HG03469 (cell line): ENCODE results near the gene FSHB.
A peak's percentile ranks its signal among the peaks of the same experiment; 100 is the strongest.
"Not testable (repeated sequence)": the region's sequence is repeated elsewhere in the genome, so short reads cannot be mapped to it uniquely, and the experiment has no call there.

ENCODE experiments used
- ATAC-seq: cut with Tn5 transposase; IDR thresholded peaks from one replicate; pipeline ENCODE4 v1.9.1; 2021; ENCODE audit warnings: mild to moderate bottlenecking, moderate library complexity, moderate number of reproducible peaks; ENCODE audit not compliant: unreplicated experiment

The FSHB gene

DNA sequence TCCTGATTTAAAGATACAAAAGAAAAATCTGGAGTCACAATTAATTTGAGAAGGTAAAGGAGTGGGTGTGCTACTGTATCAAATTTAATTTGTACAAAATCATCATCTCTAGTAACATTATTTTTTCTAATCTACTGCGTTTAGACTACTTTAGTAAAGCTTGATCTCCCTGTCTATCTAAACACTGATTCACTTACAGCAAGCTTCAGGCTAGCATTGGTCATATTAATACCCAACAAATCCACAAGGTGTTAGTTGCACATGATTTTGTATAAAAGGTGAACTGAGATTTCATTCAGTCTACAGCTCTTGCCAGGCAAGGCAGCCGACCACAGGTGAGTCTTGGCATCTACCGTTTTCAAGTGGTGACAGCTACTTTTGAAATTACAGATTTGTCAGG lies at the start of gene FSHB:
TSS of gene FSHB (plus strand) at position 301 of the 400 bp plus-strand sequence. CDS start 889 bp downstream, outside the sequence.
- ATAC-seq: no peak

DNA sequence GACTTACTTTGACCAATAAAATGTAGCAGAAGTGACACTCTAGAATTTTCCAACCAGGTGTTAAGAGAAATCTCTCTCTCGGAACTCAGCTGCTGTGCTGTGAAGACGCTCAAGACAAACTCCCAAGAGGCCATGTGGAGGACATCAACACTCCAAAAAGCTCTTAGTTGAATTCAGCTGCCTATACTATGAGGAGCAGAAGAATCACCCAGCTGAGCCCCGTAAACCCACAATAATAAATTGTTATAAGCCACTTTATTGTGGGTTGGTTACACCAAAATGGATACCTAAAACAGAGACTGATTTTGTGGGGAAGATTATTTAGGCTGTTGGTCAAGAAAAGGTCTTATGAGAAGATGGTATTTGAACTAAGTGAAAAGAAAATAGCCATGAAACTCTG lies 44.1 kb upstream of the FSHB start:
- ATAC-seq: no peak

DNA sequence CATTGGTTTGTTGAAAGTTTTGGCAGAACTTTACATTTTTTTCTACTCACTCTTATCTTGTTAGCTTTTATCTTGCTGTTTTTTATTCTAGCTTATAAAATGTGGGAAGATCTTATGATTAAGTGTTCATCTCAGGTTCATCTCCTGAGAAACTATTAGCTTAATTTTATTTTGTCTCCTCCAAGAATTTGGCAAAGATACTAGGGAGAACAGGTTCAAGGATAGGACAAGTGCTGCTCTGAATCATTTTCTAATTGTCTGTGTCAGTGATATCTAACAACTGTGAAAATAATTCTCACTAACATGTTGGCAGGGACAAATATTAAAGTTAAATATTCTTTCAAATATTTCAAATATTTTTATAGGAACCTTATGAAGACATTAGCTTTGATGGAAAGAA lies 38.2 kb upstream of the FSHB start:
- ATAC-seq: no peak

DNA sequence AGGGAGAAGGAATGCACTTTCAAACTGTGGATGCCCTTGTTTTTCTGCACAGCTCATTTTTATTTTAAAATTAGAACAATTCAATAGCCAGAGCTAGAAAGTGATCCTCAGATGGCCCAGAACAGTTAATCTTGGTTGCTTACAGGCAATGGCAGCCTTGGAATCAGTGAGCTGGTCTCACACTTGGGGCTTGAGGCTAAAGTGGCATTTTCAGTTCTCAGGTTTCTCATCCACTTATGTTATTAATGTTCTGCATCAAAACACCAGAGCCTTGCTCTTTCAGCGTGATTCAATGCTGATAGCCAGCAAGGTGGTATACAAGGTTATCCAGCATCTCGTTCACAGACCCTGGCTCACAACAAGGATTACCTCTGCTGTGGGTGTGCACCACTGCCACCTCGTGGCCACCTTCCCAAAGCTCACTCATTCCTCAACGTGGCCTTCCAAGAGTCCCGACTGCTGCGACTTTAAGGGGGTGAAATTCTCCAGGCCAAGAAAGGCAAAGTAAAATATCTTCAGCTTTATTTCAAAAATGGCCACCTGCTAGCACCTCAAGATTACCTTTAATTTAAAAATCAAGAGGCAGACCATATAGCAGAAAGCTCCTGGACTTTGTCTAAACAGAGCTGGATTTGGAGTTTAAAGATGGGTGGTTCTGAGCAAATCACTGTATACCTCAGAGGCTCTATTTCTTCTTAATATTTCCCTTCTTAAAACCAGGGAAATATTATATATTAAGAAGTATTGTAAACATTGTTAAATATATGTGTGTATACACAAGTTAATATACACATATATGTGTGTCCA lies 34.2 kb upstream of the FSHB start:
- peak; percentile 95 for ATAC-seq

DNA sequence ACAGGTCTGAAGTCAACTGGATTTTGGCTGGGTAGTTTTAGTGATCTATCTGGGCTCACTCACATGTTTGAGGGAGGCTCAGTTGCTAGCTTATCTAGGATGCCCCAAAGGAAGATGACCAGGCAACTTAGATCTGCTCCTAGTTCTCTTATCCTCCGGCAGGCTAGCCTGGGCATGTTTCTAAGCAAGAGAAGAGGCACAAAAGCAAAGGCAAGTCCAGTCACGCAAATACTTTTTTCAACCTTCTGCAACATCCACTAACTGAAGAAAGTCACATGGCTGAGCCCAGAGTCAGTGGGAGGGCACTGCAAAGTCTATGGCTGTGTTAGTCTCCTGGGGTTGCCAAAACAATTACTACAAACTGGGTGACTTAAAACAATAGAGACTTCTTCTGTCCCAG lies 32.9 kb upstream of the FSHB start:
- no peak for ATAC-seq

DNA sequence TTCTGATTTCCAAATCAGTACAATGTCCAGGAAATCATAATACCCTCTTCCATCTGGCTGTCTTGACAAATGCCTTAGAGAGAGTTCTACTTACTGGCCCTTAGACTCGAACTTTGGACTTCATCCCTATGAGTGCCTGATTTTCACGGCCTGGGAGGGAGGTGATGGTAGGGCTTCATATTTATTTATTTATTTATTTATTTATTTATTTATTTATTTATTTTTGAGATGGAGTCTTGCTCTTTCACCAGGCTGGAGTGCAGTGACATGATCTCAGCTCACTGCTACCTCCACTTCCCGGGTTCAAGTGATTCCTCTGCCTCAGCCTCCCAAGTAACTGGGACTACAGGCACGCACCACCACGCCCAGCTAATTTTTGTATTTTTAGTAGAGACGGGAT lies 27.8 kb upstream of the FSHB start:
- not testable (repeated sequence) for ATAC-seq

DNA sequence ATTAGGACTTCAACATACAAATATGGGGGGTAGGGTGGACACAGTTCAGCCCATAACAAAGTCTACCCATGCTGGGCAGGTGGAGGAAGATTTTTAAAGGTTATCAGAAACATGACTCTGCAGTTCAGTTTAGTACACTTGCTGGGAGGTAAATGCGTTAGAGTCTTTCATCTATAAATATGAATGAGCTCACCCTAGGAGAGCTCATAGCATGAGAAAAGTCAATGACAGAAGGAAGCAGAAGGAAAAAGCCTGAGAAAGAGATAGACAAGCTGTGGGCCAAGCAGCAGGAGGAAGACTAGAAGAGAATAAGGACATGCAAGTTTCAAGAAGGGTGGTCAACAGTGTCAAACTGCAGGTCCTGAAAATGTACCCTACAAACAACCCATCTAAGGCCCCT lies 27.0 kb upstream of the FSHB start:
- ATAC-seq: no peak

DNA sequence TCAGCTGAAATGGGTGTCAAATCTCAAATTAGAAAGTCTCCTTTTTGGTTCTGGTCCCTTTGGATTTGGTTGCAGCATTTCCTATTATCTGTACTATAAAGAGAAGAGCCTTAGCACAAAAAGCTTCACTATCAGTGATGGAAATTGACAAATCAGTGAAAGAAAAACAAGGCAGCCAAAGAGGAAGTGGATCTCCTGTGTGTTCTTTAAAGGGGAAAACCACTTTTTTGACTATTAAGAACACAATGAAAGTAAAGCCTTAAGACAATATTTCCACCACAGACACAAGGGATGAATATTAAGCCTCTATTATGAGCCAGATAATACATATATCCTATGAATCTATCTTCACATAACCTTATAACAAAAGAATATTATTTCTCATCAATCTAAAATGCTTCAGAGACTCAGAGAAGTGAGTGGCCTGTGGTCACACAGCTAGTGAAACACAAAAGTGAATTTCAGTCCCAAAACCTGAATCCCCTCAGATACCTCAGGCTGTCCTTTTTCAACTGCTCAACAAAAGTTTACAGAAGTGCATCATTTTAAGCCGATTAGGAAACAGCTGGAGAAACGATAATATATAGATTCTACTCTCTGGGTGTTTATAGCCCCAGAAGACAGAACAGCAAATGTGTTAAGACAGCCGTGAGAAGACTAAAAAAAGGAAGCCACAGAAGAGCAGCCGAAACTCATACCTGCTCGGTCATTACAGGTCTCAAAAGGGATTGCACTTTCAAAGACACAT lies 24.4 kb upstream of the FSHB start:
- ATAC-seq: peak; percentile 71

DNA sequence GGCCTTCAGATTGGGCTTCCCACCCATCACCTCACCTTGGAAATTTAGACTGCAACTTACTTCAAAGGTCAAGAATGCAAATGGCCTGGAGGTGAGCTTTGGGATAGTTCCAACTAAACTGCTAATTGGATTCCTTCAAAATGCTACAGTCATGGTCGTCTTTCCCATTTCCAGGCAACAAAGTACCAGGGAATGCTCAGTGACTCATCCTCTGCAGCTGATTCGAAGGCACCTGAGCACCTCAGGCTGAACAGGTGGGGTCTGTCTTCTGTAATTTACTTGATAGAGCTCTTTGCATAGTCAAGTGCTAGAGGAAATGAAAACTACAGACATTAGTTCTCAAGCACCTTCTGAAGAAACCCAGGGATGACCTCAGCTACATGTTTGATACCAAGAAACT lies 20.5 kb upstream of the FSHB start:
- ATAC-seq: no peak

DNA sequence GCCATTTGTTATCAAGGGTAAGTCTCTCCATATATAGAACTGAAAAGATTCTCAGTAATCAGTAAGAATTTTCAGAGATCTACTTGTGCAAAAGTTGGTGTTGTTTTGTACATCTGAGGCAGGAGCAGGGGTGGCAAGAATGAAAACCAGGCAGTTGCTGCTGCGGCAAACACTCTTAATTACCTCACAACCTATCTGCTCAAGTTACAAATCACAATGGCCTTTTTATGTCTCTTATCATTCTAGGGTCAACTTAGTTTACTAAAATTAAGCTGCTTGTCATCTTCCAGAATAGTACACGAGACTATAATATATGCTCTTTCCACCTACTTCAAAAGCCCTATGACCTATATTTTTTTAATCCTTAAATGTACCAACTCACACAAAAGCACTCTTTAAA lies 14.3 kb upstream of the FSHB start:
- ATAC-seq: no peak

DNA sequence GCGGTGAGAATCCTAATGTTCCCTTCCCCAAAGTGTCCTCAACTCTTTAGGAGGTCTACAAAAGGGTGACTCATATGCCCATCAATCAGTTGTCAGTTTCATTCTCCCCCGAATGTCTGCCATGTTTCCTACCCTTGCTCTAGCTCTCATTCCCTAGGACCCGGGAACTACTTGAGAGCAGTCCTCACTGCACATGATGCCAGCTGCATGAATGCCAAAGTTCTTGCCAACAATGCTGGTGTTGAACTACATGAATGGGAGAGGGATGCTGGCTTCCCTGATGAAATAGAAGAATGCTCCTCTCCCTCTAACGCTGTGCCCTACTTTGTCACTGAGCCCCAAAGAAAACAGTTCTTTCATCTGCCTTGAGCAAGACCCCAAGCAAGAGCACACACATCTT lies 12.5 kb upstream of the FSHB start:
- ATAC-seq: no peak

DNA sequence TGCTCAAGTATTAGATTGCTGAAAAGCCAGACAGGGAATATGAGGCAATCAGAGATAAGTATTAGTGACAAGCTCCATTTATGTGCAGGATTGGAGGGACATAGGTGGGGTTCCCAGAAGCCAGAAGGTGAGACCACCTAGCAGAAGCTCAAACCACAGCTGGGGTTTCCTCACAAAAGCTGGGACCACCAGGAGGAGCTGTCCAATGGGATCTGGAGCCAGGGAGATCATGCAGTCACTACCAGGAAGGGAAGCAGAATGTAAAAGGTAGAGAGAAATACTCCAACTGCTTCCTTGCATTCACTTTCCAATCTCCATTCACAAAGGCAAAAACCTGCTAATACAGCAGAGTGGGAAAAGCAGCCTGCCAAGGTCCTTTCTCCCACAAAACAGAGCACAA lies 5.2 kb upstream of the FSHB start:
- ATAC-seq: no peak

DNA sequence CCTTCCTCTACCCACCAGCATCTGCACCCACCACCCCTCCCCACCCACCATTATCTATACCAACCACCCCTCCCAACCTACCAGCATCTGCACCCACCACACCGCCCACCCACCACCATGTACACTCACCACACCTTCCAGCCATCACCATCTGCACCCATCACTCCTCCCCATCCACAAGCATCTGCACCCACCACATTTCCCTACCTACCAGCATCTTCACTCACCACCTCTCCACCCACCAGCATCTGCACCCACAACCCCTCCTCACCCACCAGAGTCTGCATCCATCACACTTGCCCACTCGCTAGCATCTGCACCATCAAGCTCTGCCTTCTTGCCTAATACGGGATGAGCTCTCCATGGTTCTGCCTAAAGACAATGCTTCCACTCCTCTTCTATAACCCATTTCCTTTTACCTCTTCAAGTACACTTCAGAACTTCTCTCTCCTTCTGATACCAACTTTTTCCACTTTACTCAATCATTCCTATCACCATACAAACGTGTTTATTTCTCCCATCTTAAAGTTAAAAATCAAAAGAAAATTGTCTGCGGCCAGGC lies 2.4 kb upstream of the FSHB start:
- ATAC-seq: no peak

DNA sequence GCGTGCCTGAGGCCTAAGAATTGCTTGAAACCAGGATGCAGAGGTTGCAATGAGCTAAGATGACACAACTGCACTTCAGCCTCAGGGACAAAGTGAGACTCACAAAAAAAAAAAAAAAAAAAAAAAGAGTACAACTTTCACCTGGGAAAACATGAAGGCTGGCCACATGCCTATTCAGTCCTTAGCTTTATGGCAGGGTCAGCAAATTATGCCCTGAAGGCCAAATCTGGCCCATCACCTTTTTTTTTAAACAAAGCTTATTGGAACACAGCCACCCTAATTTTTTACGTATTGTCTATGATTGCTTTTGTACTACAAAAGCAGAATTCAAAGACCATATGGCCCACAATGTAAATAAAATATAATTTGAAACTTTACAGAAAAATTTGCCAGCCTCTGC lies 8.2 kb downstream of the FSHB start:
- no peak for ATAC-seq

DNA sequence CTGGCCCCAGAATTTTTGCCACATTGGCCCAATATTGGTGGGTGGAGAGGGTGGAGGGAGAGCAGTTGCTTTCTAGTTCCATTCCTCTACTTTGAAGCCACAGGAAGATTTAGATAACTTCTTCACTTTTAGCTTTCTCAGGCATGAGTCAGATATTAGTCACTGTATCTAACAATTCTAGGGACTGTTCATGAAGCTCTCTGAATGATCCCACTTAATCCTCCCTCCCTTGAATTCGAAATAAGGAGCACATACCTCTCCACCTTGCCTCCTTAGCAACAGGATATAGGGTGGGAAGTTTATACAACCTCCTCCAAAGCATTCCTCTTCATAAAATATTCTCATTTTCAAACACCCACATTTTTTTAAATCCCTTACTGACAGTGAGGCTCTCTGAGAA lies 13.5 kb downstream of the FSHB start:
- ATAC-seq: no peak

DNA sequence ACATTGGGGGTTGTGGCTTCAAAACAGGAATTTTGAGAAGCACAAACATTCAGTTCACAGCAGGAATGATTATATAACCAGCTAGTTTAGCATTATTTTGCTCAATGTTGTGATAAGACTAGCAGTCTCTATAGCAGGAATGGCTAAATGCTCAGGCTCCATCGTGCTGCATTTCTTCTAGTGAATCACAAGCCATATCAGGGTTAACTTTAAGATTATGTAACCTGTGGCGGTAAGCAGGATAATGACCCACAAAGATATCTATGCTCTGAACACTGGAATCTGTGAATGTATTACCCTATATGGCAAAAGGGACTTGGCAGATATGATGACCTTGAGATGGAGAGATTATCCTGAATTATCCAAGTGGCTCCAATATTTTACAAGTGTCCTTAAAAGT lies 14.8 kb downstream of the FSHB start:
- ATAC-seq: no peak

DNA sequence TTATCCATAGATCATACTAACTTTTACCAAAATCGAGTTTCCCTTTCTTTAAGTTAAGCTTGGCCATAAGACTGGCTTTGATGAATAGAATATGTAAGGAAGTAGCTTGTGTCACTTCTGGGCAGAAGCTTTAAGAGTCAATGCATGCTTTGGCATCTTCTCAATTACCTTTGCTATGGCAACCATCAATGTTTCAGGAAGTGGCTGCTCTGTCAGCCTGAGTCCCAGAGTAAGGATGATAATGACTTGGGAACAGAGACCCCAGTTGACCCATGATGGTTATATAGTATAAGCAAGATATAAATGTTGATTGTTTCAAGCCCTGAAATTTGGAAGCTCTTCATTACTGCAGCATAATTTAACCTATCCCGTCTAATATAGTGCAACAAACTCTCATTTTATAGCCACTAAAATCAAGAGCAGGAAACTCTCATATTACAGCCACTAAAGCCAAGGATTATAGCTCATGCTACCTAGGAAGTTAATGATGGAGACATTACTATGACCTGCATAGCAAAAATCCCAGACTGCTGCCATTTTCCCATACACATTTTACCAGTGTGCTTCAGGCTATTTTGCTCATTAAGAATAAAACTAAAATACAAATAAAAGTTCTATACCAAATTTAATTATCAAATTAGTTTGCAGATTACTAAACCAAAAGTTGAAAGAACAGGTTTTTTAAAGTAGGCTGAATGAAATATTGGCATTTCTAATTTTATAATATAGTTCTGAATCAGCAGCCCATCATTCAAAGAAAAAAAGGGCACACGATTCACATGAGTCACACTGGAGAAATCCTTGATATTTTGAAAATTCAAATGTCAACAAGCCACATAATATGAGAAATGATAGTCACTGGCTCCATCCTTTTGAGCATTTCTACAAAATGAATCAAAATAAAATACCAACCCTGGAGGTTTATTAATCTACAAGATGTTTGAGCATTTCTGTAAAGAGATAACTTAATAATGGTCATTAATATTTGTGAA lies 23.8 kb downstream of the FSHB start:
- no peak for ATAC-seq

DNA sequence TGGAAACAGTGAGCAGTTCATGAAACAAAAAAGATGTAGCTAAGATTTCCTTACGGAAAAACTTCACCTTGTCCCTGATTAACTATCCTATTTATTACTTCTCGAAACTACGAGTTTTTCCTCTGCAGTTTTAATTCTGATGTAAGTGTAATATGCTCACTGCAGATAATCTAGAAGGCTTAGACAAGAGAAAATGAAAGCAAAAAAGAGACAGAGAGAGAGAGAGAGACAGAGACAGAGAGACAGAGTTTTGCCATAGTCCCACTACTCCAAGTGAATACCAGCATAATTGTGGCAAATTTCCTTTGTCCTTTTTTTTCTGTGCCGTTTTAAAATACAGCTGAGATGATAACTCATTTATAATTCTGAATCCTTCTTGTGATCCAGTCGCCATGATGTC lies 24.8 kb downstream of the FSHB start:
- no peak for ATAC-seq

DNA sequence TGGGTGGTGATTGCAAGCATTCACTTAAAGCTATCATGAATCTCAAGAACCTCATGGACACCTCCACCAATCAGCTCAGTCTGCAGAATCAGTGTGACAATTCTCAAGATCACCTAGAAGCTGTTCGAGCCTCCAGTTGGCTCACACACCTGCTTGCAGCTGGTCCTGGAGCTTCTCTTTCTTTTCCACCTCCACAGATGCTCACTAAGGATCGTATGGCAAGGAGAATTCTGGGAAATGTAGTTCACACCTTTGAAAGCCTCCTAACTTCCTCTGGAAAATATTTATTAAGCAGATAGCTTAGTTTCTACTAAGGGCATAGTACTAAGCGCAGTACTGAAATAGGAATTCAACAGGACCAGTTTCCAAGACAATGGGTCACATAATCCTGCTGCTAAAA lies 26.2 kb downstream of the FSHB start:
- no peak for ATAC-seq

DNA sequence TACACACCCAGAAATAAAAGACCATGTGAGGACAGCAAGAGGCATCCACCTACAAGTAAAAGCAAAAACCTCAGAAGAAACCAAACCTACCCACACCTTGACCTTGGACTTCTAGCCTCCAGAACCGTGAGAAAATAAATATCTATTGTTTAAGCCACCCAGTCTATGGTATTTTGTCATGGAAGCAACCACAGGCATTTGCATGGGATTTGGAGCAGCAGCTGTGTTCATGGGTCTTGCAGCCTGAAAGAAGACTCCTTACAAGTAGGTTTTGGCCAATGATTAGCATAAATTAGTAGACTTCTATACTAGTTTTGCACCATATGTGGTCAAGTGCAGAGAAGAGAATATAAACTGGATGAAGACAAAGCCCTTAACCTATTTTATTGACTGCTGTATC lies 27.9 kb downstream of the FSHB start:
- ATAC-seq: no peak

DNA sequence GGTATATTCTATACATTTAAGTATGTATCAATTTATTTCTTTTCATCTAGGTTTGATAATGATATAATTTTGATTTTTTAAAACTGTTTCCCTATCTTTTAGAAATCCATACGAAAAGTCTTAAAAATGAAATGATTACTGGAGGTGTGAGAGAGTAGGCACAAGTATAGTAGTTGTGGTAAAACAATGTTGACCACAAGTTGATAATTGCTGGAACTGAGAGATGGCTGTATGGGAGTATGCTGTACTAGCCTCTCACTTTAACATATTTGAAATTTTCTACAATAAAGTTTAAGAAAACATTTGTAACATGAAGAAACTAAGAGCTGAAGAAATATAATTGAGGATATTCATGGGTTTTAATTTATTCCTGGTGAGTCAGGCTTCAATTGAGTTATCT lies 30.0 kb downstream of the FSHB start:
- ATAC-seq: peak; percentile 67
